ENCODE results near the gene TPO.

Gene TPO

DNA sequence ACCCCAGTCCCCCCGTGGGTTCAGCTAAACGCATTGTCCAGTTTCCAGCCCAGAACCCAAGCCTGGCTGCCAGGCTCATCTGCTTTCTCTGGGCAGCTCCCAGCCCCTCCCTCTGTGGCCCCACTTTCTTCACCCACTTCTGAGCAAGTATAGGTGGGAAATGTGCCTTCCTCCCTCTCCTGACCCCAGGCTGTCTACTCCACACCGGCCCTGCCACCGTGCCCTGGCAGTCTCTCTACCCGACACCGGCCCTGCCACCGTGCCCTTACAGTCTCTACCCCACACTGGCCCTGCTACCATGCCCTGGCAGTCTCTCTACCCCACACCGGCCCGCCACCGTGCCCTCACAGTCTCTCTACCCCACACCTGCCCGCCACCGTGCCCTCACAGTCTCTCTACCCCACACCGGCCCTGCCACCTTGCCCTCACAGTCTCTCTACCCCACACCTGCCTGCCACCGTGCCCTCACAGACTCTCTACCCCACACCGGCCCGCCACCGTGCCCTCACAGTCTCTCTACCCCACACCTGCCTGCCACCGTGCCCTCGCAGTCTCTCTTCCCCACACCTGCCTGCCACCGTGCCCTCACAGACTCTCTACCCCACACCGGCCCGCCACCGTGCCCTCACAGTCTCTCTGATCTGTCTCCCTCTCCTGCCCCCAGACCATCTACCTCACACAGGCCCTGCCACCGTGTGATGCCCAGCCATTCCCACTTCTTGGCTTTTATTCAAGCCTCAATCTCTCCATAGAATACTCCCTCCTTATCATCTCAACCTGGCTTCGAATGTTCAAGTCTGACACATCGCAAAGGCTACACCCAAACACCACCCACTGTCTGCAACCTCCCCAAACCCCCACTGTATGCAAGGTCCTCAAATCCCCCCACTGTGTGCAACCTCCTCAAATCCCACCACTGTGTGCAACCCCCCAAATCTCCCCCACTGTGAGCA, 108.9 kb downstream of the TPO start:
- Histone ChIP-seq H3K4me3 (ENCODE audit: low read depth, low read length) (no peak overlapping the region), H3K9ac (ENCODE audit: low read depth, low read length) (no peak overlapping the region), H3K27me3 (ENCODE audit: control insufficient read depth, insufficient read depth, low read length) (no peaks in the 10 kb centered on the region), H3K9me3 (ENCODE audit: control insufficient read depth, insufficient read depth, low read length) (no peaks in the 10 kb centered on the region), H3K36me3 (ENCODE audit: control insufficient read depth, insufficient read depth, low read length) (no peaks in the 10 kb centered on the region), H3K4me1 (ENCODE audit: control insufficient read depth, insufficient read depth, low read length) (no peaks in the 10 kb centered on the region)

- no peak overlapping the region for H3K9ac ChIP-seq (ENCODE audit: low read depth, low read length)
- no peaks in the 10 kb centered on the region for H3K4me1 ChIP-seq (ENCODE audit: control insufficient read depth, insufficient read depth, low read length)
- H3K27me3 ChIP-seq (ENCODE audit: control insufficient read depth, insufficient read depth, low read length), result peaks cover 3% of the 10 kb centered on the region
- no peaks in the 10 kb centered on the region for H3K36me3 ChIP-seq (ENCODE audit: control insufficient read depth, insufficient read depth, low read length)
- H3K9me3 ChIP-seq (ENCODE audit: control insufficient read depth, insufficient read depth, low read length), result no peaks in the 10 kb centered on the region
- H3K4me3 ChIP-seq (ENCODE audit: low read depth, low read length), result no peak overlapping the region
Observed at GRCh38 chr2:1527153-1527992, 114.1 kb downstream of the TPO start.

GRCh38 chr2:1528273-1529064, 115.2 kb downstream of the TPO start:
- Histone ChIP-seq H3K4me3 (ENCODE audit: low read depth, low read length) (no peak overlapping the region), H3K27me3 (ENCODE audit: control insufficient read depth, insufficient read depth, low read length) (peaks cover 3% of the 10 kb centered on the region), H3K9ac (ENCODE audit: low read depth, low read length) (no peak overlapping the region), H3K4me1 (ENCODE audit: control insufficient read depth, insufficient read depth, low read length) (no peaks in the 10 kb centered on the region), H3K36me3 (ENCODE audit: control insufficient read depth, insufficient read depth, low read length) (no peaks in the 10 kb centered on the region), H3K9me3 (ENCODE audit: control insufficient read depth, insufficient read depth, low read length) (no peaks in the 10 kb centered on the region)

DNA sequence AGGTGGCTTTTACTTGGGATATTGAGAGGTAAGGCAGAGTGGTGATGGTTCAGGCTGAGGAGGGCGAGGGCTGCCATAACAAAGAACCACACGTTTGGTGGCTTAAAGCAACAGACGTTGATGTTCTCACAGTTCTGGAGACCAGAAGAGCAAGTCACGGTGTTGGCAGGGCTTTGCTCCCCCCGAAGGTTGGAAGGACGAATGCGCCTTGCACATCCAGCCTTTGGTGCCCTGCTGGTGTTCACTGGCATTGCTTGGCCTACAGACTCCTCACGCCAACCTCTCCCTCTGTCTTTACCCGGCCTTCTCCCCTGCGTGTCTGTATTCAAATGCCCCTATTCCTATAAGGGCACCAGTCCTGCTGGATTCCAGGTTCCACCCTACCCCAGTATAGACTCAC, 125.4 kb downstream of the TPO start:
- no peaks in the 10 kb centered on the region for H3K27me3 ChIP-seq (ENCODE audit: control insufficient read depth, insufficient read depth, low read length)
- H3K4me3 ChIP-seq (ENCODE audit: low read depth, low read length), result no peak overlapping the region
- no peaks in the 10 kb centered on the region for H3K36me3 ChIP-seq (ENCODE audit: control insufficient read depth, insufficient read depth, low read length)
- no peaks in the 10 kb centered on the region for H3K4me1 ChIP-seq (ENCODE audit: control insufficient read depth, insufficient read depth, low read length)
- no peaks in the 10 kb centered on the region for H3K9me3 ChIP-seq (ENCODE audit: control insufficient read depth, insufficient read depth, low read length)
- no peak overlapping the region for H3K9ac ChIP-seq (ENCODE audit: low read depth, low read length)

DNA sequence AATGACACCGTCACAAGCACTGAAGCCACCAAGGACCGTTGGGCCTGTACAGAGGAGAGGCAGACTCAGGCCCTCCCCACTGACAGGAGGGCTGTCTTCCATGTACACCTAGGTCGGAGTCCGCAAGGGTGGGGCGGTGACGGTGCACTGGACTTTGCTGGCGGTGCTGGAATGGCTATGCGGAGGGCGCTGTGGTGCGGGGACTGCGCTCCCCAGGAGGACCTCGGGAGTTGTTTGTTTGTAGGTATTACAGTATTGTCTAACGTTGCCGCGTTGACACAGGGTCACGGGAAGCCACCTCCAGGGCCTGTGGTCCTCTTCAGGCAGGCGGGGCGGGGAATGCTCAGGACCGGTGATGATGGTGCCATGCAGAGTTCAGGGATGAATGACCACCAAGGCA, 126.2 kb downstream of the TPO start:
- Histone ChIP-seq H3K9me3 (ENCODE audit: control insufficient read depth, insufficient read depth, low read length) (no peaks in the 10 kb centered on the region), H3K36me3 (ENCODE audit: control insufficient read depth, insufficient read depth, low read length) (no peaks in the 10 kb centered on the region), H3K27me3 (ENCODE audit: control insufficient read depth, insufficient read depth, low read length) (no peaks in the 10 kb centered on the region), H3K9ac (ENCODE audit: low read depth, low read length) (no peak overlapping the region), H3K4me3 (ENCODE audit: low read depth, low read length) (no peak overlapping the region), H3K4me1 (ENCODE audit: control insufficient read depth, insufficient read depth, low read length) (no peaks in the 10 kb centered on the region)

- Histone ChIP-seq H3K27me3 (ENCODE audit: control insufficient read depth, insufficient read depth, low read length) (no peaks in the 10 kb centered on the region), H3K36me3 (ENCODE audit: control insufficient read depth, insufficient read depth, low read length) (no peaks in the 10 kb centered on the region), H3K9ac (ENCODE audit: low read depth, low read length) (no peak overlapping the region), H3K9me3 (ENCODE audit: control insufficient read depth, insufficient read depth, low read length) (no peaks in the 10 kb centered on the region), H3K4me1 (ENCODE audit: control insufficient read depth, insufficient read depth, low read length) (no peaks in the 10 kb centered on the region), H3K4me3 (ENCODE audit: low read depth, low read length) (no peak overlapping the region)
Observed at GRCh38 chr2:1539973-1540372, 126.7 kb downstream of the TPO start.

GRCh38 chr2:1540481-1540880, 127.2 kb downstream of the TPO start:
- no peak overlapping the region for H3K9ac ChIP-seq (ENCODE audit: low read depth, low read length)
- no peaks in the 10 kb centered on the region for H3K4me1 ChIP-seq (ENCODE audit: control insufficient read depth, insufficient read depth, low read length)
- H3K4me3 ChIP-seq (ENCODE audit: low read depth, low read length), result no peak overlapping the region
- H3K9me3 ChIP-seq (ENCODE audit: control insufficient read depth, insufficient read depth, low read length), result no peaks in the 10 kb centered on the region
- no peaks in the 10 kb centered on the region for H3K36me3 ChIP-seq (ENCODE audit: control insufficient read depth, insufficient read depth, low read length)
- H3K27me3 ChIP-seq (ENCODE audit: control insufficient read depth, insufficient read depth, low read length), result no peaks in the 10 kb centered on the region

DNA sequence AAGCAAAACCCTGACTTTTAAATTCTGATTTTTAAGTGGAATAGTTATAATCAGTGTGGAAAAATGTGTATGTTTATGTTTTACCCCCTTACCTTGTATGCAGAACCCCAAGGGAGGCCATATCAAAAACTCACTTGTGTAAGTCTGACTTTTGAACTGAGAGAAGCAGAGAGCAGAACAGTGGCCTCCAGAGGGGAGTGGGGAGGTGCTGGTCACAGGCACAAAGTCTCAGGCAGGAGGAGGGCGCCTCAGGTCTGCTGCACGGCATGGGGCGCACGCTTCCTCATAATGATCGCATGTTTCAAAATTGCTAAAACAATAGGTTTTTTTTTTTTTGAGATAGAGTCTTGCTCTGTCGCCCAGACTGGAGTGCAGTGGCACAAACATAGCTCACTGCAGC, 127.8 kb downstream of the TPO start:
- Histone ChIP-seq H3K27me3 (ENCODE audit: control insufficient read depth, insufficient read depth, low read length) (no peaks in the 10 kb centered on the region), H3K9ac (ENCODE audit: low read depth, low read length) (no peak overlapping the region), H3K9me3 (ENCODE audit: control insufficient read depth, insufficient read depth, low read length) (no peaks in the 10 kb centered on the region), H3K4me1 (ENCODE audit: control insufficient read depth, insufficient read depth, low read length) (no peaks in the 10 kb centered on the region), H3K36me3 (ENCODE audit: control insufficient read depth, insufficient read depth, low read length) (no peaks in the 10 kb centered on the region), H3K4me3 (ENCODE audit: low read depth, low read length) (no peak overlapping the region)

GRCh38 chr2:1541819-1542475, 128.7 kb downstream of the TPO start:
- Histone ChIP-seq H3K27me3 (ENCODE audit: control insufficient read depth, insufficient read depth, low read length) (no peaks in the 10 kb centered on the region), H3K9me3 (ENCODE audit: control insufficient read depth, insufficient read depth, low read length) (no peaks in the 10 kb centered on the region), H3K36me3 (ENCODE audit: control insufficient read depth, insufficient read depth, low read length) (no peaks in the 10 kb centered on the region), H3K4me1 (ENCODE audit: control insufficient read depth, insufficient read depth, low read length) (no peaks in the 10 kb centered on the region), H3K4me3 (ENCODE audit: low read depth, low read length) (no peak overlapping the region), H3K9ac (ENCODE audit: low read depth, low read length) (no peak overlapping the region)

DNA sequence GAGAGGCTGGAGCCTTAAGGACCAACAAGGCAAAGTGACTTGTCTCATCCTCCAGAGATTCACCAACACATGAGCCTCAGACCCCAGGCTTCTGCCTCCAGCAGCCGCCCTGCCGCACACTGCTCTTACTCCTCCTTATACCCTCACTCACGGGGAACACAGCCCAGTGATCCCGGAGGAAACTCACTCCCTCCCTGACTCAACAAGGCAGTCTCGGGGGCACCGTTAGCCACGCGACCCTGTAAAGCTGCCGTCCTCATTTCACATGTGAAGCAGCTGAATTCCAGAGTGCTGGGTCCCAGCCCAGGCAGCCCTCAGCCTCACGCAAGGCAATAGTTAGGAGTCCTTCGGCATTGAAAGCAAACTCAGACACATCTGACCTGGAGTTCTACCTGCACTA, 129.7 kb downstream of the TPO start:
- H3K9me3 ChIP-seq (ENCODE audit: control insufficient read depth, insufficient read depth, low read length), result no peaks in the 10 kb centered on the region
- no peaks in the 10 kb centered on the region for H3K4me1 ChIP-seq (ENCODE audit: control insufficient read depth, insufficient read depth, low read length)
- no peak overlapping the region for H3K9ac ChIP-seq (ENCODE audit: low read depth, low read length)
- H3K4me3 ChIP-seq (ENCODE audit: low read depth, low read length), result no peak overlapping the region
- H3K36me3 ChIP-seq (ENCODE audit: control insufficient read depth, insufficient read depth, low read length), result no peaks in the 10 kb centered on the region
- H3K27me3 ChIP-seq (ENCODE audit: control insufficient read depth, insufficient read depth, low read length), result no peaks in the 10 kb centered on the region
